Suprapubic skin (tissue), 3 donors: Measurements from ENCODE around the gene LDHAL6B.

Experiments used
- POLR2AphosphoS5 ChIP-seq, 3 donors: sonication (generic); formaldehyde crosslinking; IDR thresholded peaks; one replicate each; pipeline ENCODE4 v1.6.1; 2017; ENCODE audit warnings: antibody characterized with exemption in 3 of 3
- TF ChIP-seq, protein P1 (sequence below), 2 donors: fragments of 200-600 bp in 1 of 2; fragments of 450-650 bp in 1 of 2; sonication (generic) in 1 of 2; IDR thresholded peaks; one replicate each; pipeline ENCODE4 v1.5.1; 2016 to 2019; ENCODE audit warnings: antibody characterized with exemption in 2 of 2, mild to moderate bottlenecking in 1 of 2, moderate library complexity in 1 of 2

DNA sequence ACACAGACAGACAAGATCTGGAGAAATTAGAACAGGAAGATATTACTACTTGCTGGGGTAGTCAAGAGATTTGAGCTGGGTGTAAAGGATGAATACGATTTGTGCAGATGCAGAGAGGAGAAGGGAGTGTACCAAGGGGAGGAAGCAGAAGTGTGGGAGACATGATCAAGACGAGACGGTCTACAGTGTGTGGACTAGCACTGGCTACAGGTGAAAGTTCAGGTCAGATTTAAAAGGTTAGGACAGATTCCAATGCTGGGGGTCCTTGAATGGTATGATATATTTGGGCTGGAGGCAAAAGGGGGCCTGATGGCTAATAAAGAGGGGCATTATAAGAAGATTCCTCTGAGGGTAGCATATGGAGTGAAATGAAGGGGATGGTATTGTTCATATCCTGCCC is 12.1 kb downstream of the LDHAL6B start:
- no peak for TF ChIP-seq POLR2AphosphoS5 (IDR thresholded peaks at IDR 0.05)
- TF ChIP-seq, protein P1, sequence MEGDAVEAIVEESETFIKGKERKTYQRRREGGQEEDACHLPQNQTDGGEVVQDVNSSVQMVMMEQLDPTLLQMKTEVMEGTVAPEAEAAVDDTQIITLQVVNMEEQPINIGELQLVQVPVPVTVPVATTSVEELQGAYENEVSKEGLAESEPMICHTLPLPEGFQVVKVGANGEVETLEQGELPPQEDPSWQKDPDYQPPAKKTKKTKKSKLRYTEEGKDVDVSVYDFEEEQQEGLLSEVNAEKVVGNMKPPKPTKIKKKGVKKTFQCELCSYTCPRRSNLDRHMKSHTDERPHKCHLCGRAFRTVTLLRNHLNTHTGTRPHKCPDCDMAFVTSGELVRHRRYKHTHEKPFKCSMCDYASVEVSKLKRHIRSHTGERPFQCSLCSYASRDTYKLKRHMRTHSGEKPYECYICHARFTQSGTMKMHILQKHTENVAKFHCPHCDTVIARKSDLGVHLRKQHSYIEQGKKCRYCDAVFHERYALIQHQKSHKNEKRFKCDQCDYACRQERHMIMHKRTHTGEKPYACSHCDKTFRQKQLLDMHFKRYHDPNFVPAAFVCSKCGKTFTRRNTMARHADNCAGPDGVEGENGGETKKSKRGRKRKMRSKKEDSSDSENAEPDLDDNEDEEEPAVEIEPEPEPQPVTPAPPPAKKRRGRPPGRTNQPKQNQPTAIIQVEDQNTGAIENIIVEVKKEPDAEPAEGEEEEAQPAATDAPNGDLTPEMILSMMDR (IDR thresholded peaks at IDR 0.05): no peak
